Measurements from ENCODE around the gene PTGR2. TPM values are rescaled to one million over a fixed set of nuclear protein-coding genes. Genes with fewer than 3 reads are reported as not detected.
"Not testable (repeated sequence)": the region's sequence is repeated elsewhere in the genome, so short reads cannot be mapped to it uniquely, and the experiment has no call there.

The PTGR2 gene
- total RNA-seq, 4 donors from 2014 or later, result 2.5 to 7.1 (median 4.3) TPM

- no peak for TF ChIP-seq POLR2AphosphoS5 (IDR thresholded peaks at IDR 0.05)
- no peak for TF ChIP-seq POLR2A (IDR thresholded peaks at IDR 0.05; ENCODE audit: low read depth)
- TF ChIP-seq CTCF (IDR thresholded peaks at IDR 0.05), result no peak
- no peak for TF ChIP-seq EP300 (IDR thresholded peaks at IDR 0.05)
- H3K4me1 ChIP-seq, result peaks cover 5 to 19% (median 17%) of the 10 kb centered on the region in 4 donors
- no peaks in the 10 kb centered on the region for H3K36me3 ChIP-seq
- H3K27me3 ChIP-seq, result no peaks in the 10 kb centered on the region
- H3K4me3 ChIP-seq, result no peak overlapping the region
- H3K9me3 ChIP-seq, result no peaks in the 10 kb centered on the region
- H3K27ac ChIP-seq (replicated peaks in 1 of 4), result no peak overlapping the region
- no peak for DNase-seq (ENCODE audit: extremely low spot score)
- intact Hi-C loops (cut with DNase I), result no loop called here
- 82% methylated on average over 9 of the region's 9 CpGs for WGBS
Measured at GRCh38 chr14:73829526-73830431, 21.9 kb upstream of the PTGR2 start.

- intact Hi-C loops (cut with DNase I), result no loop called here
- no peak overlapping the region for H3K4me3 ChIP-seq
- TF ChIP-seq POLR2AphosphoS5 (IDR thresholded peaks at IDR 0.05) (no peak), POLR2A (IDR thresholded peaks at IDR 0.05; ENCODE audit: low read depth) (no peak), CTCF (IDR thresholded peaks at IDR 0.05) (no peak), EP300 (IDR thresholded peaks at IDR 0.05) (no peak)
Measured at GRCh38 chr14:73833034-73833433, 18.6 kb upstream of the PTGR2 start.

GRCh38 chr14:73833530-73834260, 17.9 kb upstream of the PTGR2 start:
- Histone ChIP-seq H3K36me3 (no peaks in the 10 kb centered on the region), H3K4me1 (peaks cover 0 to 10% (median 7%) of the 10 kb centered on the region in 4 donors), H3K9me3 (no peaks in the 10 kb centered on the region), H3K27me3 (no peaks in the 10 kb centered on the region), H3K4me3 (no peak overlapping the region), H3K27ac (replicated peaks in 1 of 4) (no peak overlapping the region)
- intact Hi-C loops (cut with DNase I), result no loop called here
- DNase-seq (ENCODE audit: extremely low spot score), result no peak
- WGBS, result 52% methylated on average over 9 of the region's 9 CpGs
- no peak for TF ChIP-seq CTCF (IDR thresholded peaks at IDR 0.05)
- no peak for TF ChIP-seq EP300 (IDR thresholded peaks at IDR 0.05)
- no peak for TF ChIP-seq POLR2AphosphoS5 (IDR thresholded peaks at IDR 0.05)
- no peak for TF ChIP-seq POLR2A (IDR thresholded peaks at IDR 0.05; ENCODE audit: low read depth)

More at GRCh38 chr14:73833034-73833433, 18.6 kb upstream of the PTGR2 start:
- no peak overlapping the region for H3K27ac ChIP-seq (replicated peaks in 1 of 4)
- no peaks in the 10 kb centered on the region for H3K9me3 ChIP-seq
- H3K27me3 ChIP-seq, result no peaks in the 10 kb centered on the region
- no peaks in the 10 kb centered on the region for H3K36me3 ChIP-seq
- H3K4me1 ChIP-seq, result peaks cover 0 to 10% (median 7%) of the 10 kb centered on the region in 4 donors
- WGBS, result 72% methylated on average over 1 of the region's 1 CpG
- DNase-seq (ENCODE audit: extremely low spot score), result no peak

GRCh38 chr14:73834261-73834625, 17.4 kb upstream of the PTGR2 start:
- intact Hi-C loops (cut with DNase I), result no loop called here
- Histone ChIP-seq H3K4me3 (no peak overlapping the region), H3K4me1 (peaks cover 0 to 10% (median 7%) of the 10 kb centered on the region in 4 donors), H3K27ac (replicated peaks in 1 of 4) (no peak overlapping the region), H3K27me3 (no peaks in the 10 kb centered on the region), H3K9me3 (no peaks in the 10 kb centered on the region), H3K36me3 (no peaks in the 10 kb centered on the region)
- DNase-seq (ENCODE audit: extremely low spot score), result no peak
- 82% methylated on average over 4 of the region's 4 CpGs for WGBS
- TF ChIP-seq POLR2AphosphoS5 (IDR thresholded peaks at IDR 0.05), result no peak
- no peak for TF ChIP-seq CTCF (IDR thresholded peaks at IDR 0.05)
- no peak for TF ChIP-seq EP300 (IDR thresholded peaks at IDR 0.05)
- TF ChIP-seq POLR2A (IDR thresholded peaks at IDR 0.05; ENCODE audit: low read depth), result no peak

- H3K27me3 ChIP-seq; intact Hi-C loops (cut with DNase I); H3K27ac ChIP-seq (replicated peaks in 1 of 4); H3K9me3 ChIP-seq; H3K36me3 ChIP-seq; DNase-seq (ENCODE audit: extremely low spot score); H3K4me3 ChIP-seq; H3K4me1 ChIP-seq: not testable (repeated sequence)
- no CpG with 5 or more reads among the region's 7 CpGs for WGBS
Measured at GRCh38 chr14:73838293-73839034, 13.2 kb upstream of the PTGR2 start.
